DND-41 (cell line): Measurements from ENCODE around the gene GNAS-AS1.

Experiments
- ATAC-seq: fragments of 200-7000 bp; cut with Tn5 transposase; 3 replicates; pipeline ENCODE4 v1.9.1; 2021; ENCODE audit warnings: low read depth; ENCODE audit not compliant: insufficient read depth
- DNase-seq: peaks from one replicate; pipeline ENCODE4 v3.0.0-alpha.2; 2020
- H2AFZ ChIP-seq: 2 replicates; pipeline ENCODE4 v1.6.0; 2012; ENCODE audit warnings: low read depth, low read length
- H3K27ac ChIP-seq: 2 replicates; pipeline ENCODE4 v1.5.1; 2012; ENCODE audit warnings: low read length, inconsistent platforms
- H3K27me3 ChIP-seq: fragments of 200-600 bp; sonication (generic); 2 replicates; pipeline ENCODE4 v1.6.0; 2012; ENCODE audit warnings: low read length, mild to moderate bottlenecking, inconsistent platforms; ENCODE audit not compliant: insufficient read depth, poor library complexity
- H3K36me3 ChIP-seq: 2 replicates; pipeline ENCODE4 v1.5.1; 2012; ENCODE audit warnings: low read length, inconsistent platforms; ENCODE audit not compliant: insufficient read depth
- H3K4me1 ChIP-seq: 2 replicates; pipeline ENCODE4 v1.5.1; 2012; ENCODE audit warnings: mild to moderate bottlenecking, low read length; ENCODE audit not compliant: insufficient read depth
- H3K4me2 ChIP-seq: 2 replicates; pipeline ENCODE4 v1.6.0; 2012; ENCODE audit warnings: mild to moderate bottlenecking, moderate library complexity, low read length, inconsistent platforms; ENCODE audit not compliant: insufficient read depth
- H3K4me3 ChIP-seq, 2 experiments: fragments of 200-600 bp in 1 of 2; shearing (Covaris generic) in 1 of 2; 2 replicates each; pipeline ENCODE4 v1.5.1; 2012 to 2016; ENCODE audit warnings: inconsistent platforms in 2 of 2, low read length in 2 of 2, mild to moderate bottlenecking in 2 of 2, low read depth in 1 of 2, moderate library complexity in 1 of 2
- H3K79me2 ChIP-seq: 2 replicates; pipeline ENCODE4 v1.6.0; 2012; ENCODE audit warnings: low read length, inconsistent platforms; ENCODE audit not compliant: insufficient read depth
- H3K9ac ChIP-seq: 2 replicates; pipeline ENCODE4 v1.6.0; 2012; ENCODE audit warnings: low read depth, mild to moderate bottlenecking, inconsistent platforms, low read length, moderate library complexity
- H3K9me3 ChIP-seq: 2 replicates; pipeline ENCODE4 v1.5.1; 2012; ENCODE audit warnings: low read length, moderate library complexity, mild to moderate bottlenecking, inconsistent platforms; ENCODE audit not compliant: insufficient read depth, severe bottlenecking
- H4K20me1 ChIP-seq: 2 replicates; pipeline ENCODE4 v1.6.0; 2012; ENCODE audit warnings: low read length; ENCODE audit not compliant: insufficient read depth
- CTCF ChIP-seq: IDR thresholded peaks from 2 replicates; pipeline ENCODE4 v1.5.1; 2012; ENCODE audit warnings: borderline replicate concordance, low read length, moderate library complexity, mild to moderate bottlenecking; ENCODE audit not compliant: poor library complexity, severe bottlenecking; ENCODE audit errors: extremely low read depth
- EZH2 ChIP-seq: IDR thresholded peaks from 3 replicates; pipeline ENCODE4 v1.6.1; 2012; ENCODE audit warnings: borderline replicate concordance, low read depth, mild to moderate bottlenecking, moderate library complexity, low read length, inconsistent platforms; ENCODE audit not compliant: severe bottlenecking

Gene GNAS-AS1

GRCh38 chr20:58863044-58863790 is 12.5 kb upstream of the GNAS-AS1 start:
- Histone ChIP-seq H3K9me3 (no peaks in the 10 kb centered on the region), H3K27ac (no peak overlapping the region), H3K4me2 (no peak overlapping the region), H3K36me3 (no peaks in the 10 kb centered on the region), H3K79me2 (no peaks in the 10 kb centered on the region), H4K20me1 (no peaks in the 10 kb centered on the region), H3K27me3 (peaks cover 22% of the 10 kb centered on the region), H3K4me1 (no peaks in the 10 kb centered on the region), H3K4me3 (no peak overlapping the region), H2AFZ (no peak overlapping the region), H3K9ac (no peak overlapping the region)
- ATAC-seq (no peak), DNase-seq (no peak)
- TF ChIP-seq EZH2 (no peak), CTCF (no peak)

- no peaks in the 10 kb centered on the region for H4K20me1 ChIP-seq
- TF ChIP-seq CTCF: no peak
- no peaks in the 10 kb centered on the region for H3K4me1 ChIP-seq
- H3K36me3 ChIP-seq: no peaks in the 10 kb centered on the region
- no peak overlapping the region for H3K9ac ChIP-seq
- no peak overlapping the region for H2AFZ ChIP-seq
- no peak overlapping the region for H3K4me3 ChIP-seq
- H3K27ac ChIP-seq: no peak overlapping the region
- DNase-seq (no peak), ATAC-seq (no peak)
- H3K9me3 ChIP-seq: peaks cover 15% of the 10 kb centered on the region
- no peak overlapping the region for H3K4me2 ChIP-seq
- peaks cover 10% of the 10 kb centered on the region for H3K27me3 ChIP-seq
- H3K79me2 ChIP-seq: no peaks in the 10 kb centered on the region
These were observed 5.0 kb upstream of the GNAS-AS1 start for GRCh38 chr20:58855506-58856389.

- ATAC-seq (no peak), DNase-seq (no peak)
- TF ChIP-seq EZH2: no peak
- no peak for TF ChIP-seq CTCF
- H3K27me3 ChIP-seq: peaks cover 7% of the 10 kb centered on the region
- H3K36me3 ChIP-seq: no peaks in the 10 kb centered on the region
- no peaks in the 10 kb centered on the region for H4K20me1 ChIP-seq
- peaks cover 15% of the 10 kb centered on the region for H3K9me3 ChIP-seq
- H3K4me2 ChIP-seq: no peak overlapping the region
- H3K9ac ChIP-seq: no peak overlapping the region
- H3K27ac ChIP-seq: no peak overlapping the region
- no peaks in the 10 kb centered on the region for H3K79me2 ChIP-seq
- H2AFZ ChIP-seq: no peak overlapping the region
- no peaks in the 10 kb centered on the region for H3K4me1 ChIP-seq
- H3K4me3 ChIP-seq: no peak overlapping the region
These were observed 4.2 kb upstream of the GNAS-AS1 start for GRCh38 chr20:58854638-58855471.
